ENCODE measurements around the gene FCAMR. TPM values are rescaled to one million over a fixed set of nuclear protein-coding genes. Genes with fewer than 3 reads are reported as not detected.

The FCAMR gene
- total RNA-seq, 1 donor from 2014 or later: not detected

- Mint-ChIP-seq H3K4me3 (ENCODE audit: unreplicated experiment) (no peak overlapping the region), H3K9me3 (ENCODE audit: unreplicated experiment) (no peaks in the 10 kb centered on the region)
These were observed 8.0 kb upstream of the FCAMR start for GRCh38 chr1:206978259-206978658.

GRCh38 chr1:206975306-206975705, 5.0 kb upstream of the FCAMR start:
- Mint-ChIP-seq H3K4me1 (ENCODE audit: unreplicated experiment) (no peaks in the 10 kb centered on the region), H3K36me3 (ENCODE audit: low read depth, unreplicated experiment) (no peaks in the 10 kb centered on the region), H3K27ac (ENCODE audit: unreplicated experiment) (no peak overlapping the region), H3K4me3 (ENCODE audit: unreplicated experiment) (no peak overlapping the region), H3K27me3 (ENCODE audit: unreplicated experiment) (peaks cover 2% of the 10 kb centered on the region), H3K9me3 (ENCODE audit: unreplicated experiment) (no peaks in the 10 kb centered on the region)
- no peak for DNase-seq (ENCODE audit: low spot score)
- TF ChIP-seq CTCF (IDR thresholded peaks at IDR 0.05; ENCODE audit: unreplicated experiment): no peak

More at GRCh38 chr1:206978259-206978658, 8.0 kb upstream of the FCAMR start:
- H3K4me1 Mint-ChIP-seq (ENCODE audit: unreplicated experiment): no peaks in the 10 kb centered on the region
- H3K27me3 Mint-ChIP-seq (ENCODE audit: unreplicated experiment): peaks cover 2% of the 10 kb centered on the region
- H3K36me3 Mint-ChIP-seq (ENCODE audit: low read depth, unreplicated experiment): no peaks in the 10 kb centered on the region
- TF ChIP-seq CTCF (IDR thresholded peaks at IDR 0.05; ENCODE audit: unreplicated experiment): no peak
- no peak overlapping the region for H3K27ac Mint-ChIP-seq (ENCODE audit: unreplicated experiment)
- no peak for DNase-seq (ENCODE audit: low spot score)

DNA sequence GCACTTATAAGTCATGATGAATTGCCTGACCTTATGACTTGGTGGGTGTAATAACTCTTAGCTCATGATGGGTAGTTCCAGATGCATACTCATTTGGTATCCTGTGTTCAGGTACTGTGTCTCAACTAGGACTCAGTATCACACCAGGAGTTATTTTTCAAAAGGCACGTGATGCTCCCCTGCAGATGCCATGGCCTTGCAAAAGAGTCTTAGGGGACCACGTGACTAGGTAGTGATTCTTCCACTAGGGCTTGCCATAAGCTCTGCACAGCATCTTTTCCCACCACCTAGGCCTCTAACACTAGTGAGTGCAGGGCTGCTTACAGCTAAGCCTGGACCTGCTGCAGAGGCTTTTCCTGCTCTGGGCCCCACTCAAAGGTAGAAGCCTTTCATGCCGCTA, 3.9 kb upstream of the FCAMR start:
- Mint-ChIP-seq H3K4me3 (ENCODE audit: unreplicated experiment) (no peak overlapping the region), H3K27ac (ENCODE audit: unreplicated experiment) (no peak overlapping the region), H3K9me3 (ENCODE audit: unreplicated experiment) (no peaks in the 10 kb centered on the region), H3K36me3 (ENCODE audit: low read depth, unreplicated experiment) (no peaks in the 10 kb centered on the region), H3K4me1 (ENCODE audit: unreplicated experiment) (no peaks in the 10 kb centered on the region), H3K27me3 (ENCODE audit: unreplicated experiment) (peaks cover 2% of the 10 kb centered on the region)
- DNase-seq (ENCODE audit: low spot score): no peak
- TF ChIP-seq CTCF (IDR thresholded peaks at IDR 0.05; ENCODE audit: unreplicated experiment): no peak

GRCh38 chr1:206972728-206973127, 2.5 kb upstream of the FCAMR start:
- Mint-ChIP-seq H3K4me1 (ENCODE audit: unreplicated experiment) (peaks cover 1% of the 10 kb centered on the region), H3K9me3 (ENCODE audit: unreplicated experiment) (no peaks in the 10 kb centered on the region), H3K27me3 (ENCODE audit: unreplicated experiment) (peaks cover 2% of the 10 kb centered on the region), H3K4me3 (ENCODE audit: unreplicated experiment) (no peak overlapping the region), H3K36me3 (ENCODE audit: low read depth, unreplicated experiment) (no peaks in the 10 kb centered on the region), H3K27ac (ENCODE audit: unreplicated experiment) (no peak overlapping the region)
- no peak for TF ChIP-seq CTCF (IDR thresholded peaks at IDR 0.05; ENCODE audit: unreplicated experiment)
- no peak for DNase-seq (ENCODE audit: low spot score)

DNA sequence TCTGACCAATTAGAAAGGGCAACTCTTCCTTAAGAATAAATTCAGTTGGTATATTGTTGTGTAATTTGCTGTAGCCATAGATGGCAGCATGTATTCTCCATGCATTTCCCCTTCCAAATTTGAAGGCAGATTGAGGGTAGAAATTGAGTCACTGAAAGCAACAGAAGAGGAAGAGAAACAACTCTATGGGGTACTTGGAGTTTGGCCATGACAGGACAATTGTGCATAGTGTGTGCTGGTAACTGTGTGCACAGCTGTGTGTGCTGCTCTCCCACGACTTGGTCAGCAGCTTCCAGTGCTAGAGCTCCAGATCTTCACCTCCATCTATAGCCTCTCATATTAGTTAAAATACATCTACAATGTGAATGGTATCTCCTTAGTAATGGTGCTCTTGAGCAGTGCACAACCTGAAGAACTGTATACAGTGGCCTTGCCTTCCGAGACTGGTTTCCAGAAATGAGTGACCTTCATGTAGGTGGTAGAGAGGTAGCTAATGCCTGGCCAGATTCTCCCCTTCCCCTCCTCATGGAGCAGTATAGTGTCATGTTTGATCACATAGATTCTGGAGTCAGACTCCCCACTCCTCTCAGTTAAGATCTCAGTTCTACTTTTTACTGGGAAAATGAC, 882 bp upstream of the FCAMR start:
- Mint-ChIP-seq H3K9me3 (ENCODE audit: unreplicated experiment) (no peaks in the 10 kb centered on the region), H3K4me1 (ENCODE audit: unreplicated experiment) (peaks cover 8% of the 10 kb centered on the region), H3K27ac (ENCODE audit: unreplicated experiment) (no peak overlapping the region), H3K36me3 (ENCODE audit: low read depth, unreplicated experiment) (no peaks in the 10 kb centered on the region), H3K4me3 (ENCODE audit: unreplicated experiment) (no peak overlapping the region), H3K27me3 (ENCODE audit: unreplicated experiment) (peaks cover 3% of the 10 kb centered on the region)
- no peak for TF ChIP-seq CTCF (IDR thresholded peaks at IDR 0.05; ENCODE audit: unreplicated experiment)
- no peak for DNase-seq (ENCODE audit: low spot score)
